ENCODE measurements around the gene CBLL1. TPM values are rescaled to one million over a fixed set of nuclear protein-coding genes. Genes with fewer than 3 reads are reported as not detected.

Gene CBLL1
- total and polyA plus RNA-seq, 9 donors: 12.2 to 47.1 (median 25.6) TPM

DNA sequence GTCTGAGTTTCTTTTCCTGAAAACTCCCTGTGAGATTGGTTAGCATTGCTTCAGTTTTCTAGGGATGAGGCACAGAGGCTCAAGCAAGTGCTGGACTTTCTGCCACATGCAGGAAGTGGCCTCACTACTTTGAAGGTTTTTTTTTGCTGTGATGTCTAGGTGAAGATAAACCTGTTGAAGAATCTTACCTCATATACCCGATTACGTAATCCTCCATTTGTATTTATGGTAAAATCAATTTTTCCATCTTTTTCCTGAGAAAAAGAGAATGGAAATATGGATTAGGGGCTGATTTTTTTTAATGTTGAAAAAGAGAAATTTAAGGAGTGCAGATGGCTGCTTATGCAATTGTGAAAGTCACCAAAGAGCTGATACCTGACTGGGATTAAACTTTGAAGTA, 23.4 kb downstream of the CBLL1 start:
- intact Hi-C loops (cut with DNase I): no loop called here
- H3K36me3 ChIP-seq: no peaks in the 10 kb centered on the region
- DNase-seq: no peak
- no peaks in the 10 kb centered on the region for H3K27me3 ChIP-seq
- TF ChIP-seq EP300 (IDR thresholded peaks at IDR 0.05): no peak
- TF ChIP-seq POLR2A (IDR thresholded peaks at IDR 0.05): no peak
- TF ChIP-seq, protein P1, sequence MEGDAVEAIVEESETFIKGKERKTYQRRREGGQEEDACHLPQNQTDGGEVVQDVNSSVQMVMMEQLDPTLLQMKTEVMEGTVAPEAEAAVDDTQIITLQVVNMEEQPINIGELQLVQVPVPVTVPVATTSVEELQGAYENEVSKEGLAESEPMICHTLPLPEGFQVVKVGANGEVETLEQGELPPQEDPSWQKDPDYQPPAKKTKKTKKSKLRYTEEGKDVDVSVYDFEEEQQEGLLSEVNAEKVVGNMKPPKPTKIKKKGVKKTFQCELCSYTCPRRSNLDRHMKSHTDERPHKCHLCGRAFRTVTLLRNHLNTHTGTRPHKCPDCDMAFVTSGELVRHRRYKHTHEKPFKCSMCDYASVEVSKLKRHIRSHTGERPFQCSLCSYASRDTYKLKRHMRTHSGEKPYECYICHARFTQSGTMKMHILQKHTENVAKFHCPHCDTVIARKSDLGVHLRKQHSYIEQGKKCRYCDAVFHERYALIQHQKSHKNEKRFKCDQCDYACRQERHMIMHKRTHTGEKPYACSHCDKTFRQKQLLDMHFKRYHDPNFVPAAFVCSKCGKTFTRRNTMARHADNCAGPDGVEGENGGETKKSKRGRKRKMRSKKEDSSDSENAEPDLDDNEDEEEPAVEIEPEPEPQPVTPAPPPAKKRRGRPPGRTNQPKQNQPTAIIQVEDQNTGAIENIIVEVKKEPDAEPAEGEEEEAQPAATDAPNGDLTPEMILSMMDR (IDR thresholded peaks at IDR 0.05): no peak
- H3K4me1 ChIP-seq (ENCODE audit: insufficient read depth): no peaks in the 10 kb centered on the region
- no peak overlapping the region for H3K27ac ChIP-seq
- 94 to 98% (median 95%) methylated on average over 2 of the region's 2 CpGs for WGBS, 3 donors
- no peaks in the 10 kb centered on the region for H3K9me3 ChIP-seq
- H3K4me3 ChIP-seq: no peak overlapping the region

DNA sequence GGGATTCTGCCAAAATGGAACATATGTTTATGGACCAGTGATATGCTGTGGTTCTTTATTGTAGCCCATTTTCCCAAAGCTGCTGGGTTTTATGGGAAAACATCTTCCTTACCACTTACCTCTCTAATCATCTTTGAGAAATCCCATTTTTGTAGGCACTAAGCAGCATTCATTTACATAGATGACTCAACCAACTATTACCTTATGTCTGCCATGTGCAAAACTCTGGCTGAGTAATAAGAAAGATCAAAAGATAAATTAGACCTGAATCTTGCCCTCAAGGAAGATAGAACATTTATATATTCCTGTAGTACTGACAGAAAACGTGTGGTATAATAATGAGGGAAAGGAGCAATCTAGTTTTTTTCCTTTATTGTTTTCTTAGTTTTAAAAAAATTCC, 24.3 kb downstream of the CBLL1 start:
- TF ChIP-seq EP300 (IDR thresholded peaks at IDR 0.05) (no peak), POLR2A (IDR thresholded peaks at IDR 0.05) (no peak)
- TF ChIP-seq, protein P1 (IDR thresholded peaks at IDR 0.05): no peak
- Histone ChIP-seq H3K27ac (no peak overlapping the region), H3K4me3 (no peak overlapping the region), H3K4me1 (ENCODE audit: insufficient read depth) (no peaks in the 10 kb centered on the region), H3K9me3 (no peaks in the 10 kb centered on the region), H3K36me3 (no peaks in the 10 kb centered on the region), H3K27me3 (no peaks in the 10 kb centered on the region)
- DNase-seq: no peak
- WGBS, 3 donors: 59 to 82% (median 65%) methylated on average over 1 of the region's 1 CpG
- intact Hi-C loops (cut with DNase I): no loop called here

DNA sequence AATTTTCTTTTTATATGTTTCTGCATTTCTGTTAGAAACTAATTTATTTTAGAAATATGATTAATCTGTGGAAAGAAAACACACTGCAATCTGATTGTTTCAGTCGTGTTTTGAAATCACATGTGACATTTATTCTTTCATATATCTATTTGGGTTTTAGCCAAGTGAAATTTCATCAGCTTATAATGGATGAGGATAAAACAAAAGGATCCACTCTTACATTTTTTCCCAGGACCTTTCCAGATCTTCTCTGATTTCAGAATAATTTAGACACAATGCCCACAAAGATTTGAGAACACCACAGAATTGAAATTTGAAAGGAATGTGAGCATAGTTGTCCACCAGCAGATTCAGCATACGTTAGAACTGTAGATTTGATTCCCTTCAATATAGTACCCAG, 29.1 kb downstream of the CBLL1 start:
- WGBS, 3 donors: 48 to 52% (median 50%) methylated on average over 2 of the region's 2 CpGs
- no peak for DNase-seq
- Histone ChIP-seq H3K4me1 (ENCODE audit: insufficient read depth) (no peaks in the 10 kb centered on the region), H3K27ac (no peak overlapping the region), H3K9me3 (no peaks in the 10 kb centered on the region), H3K27me3 (no peaks in the 10 kb centered on the region), H3K36me3 (no peaks in the 10 kb centered on the region), H3K4me3 (no peak overlapping the region)
- intact Hi-C loops (cut with DNase I): no loop called here
- TF ChIP-seq POLR2A (IDR thresholded peaks at IDR 0.05): no peak
- TF ChIP-seq, protein P1 (IDR thresholded peaks at IDR 0.05): no peak
- no peak for TF ChIP-seq EP300 (IDR thresholded peaks at IDR 0.05)

DNA sequence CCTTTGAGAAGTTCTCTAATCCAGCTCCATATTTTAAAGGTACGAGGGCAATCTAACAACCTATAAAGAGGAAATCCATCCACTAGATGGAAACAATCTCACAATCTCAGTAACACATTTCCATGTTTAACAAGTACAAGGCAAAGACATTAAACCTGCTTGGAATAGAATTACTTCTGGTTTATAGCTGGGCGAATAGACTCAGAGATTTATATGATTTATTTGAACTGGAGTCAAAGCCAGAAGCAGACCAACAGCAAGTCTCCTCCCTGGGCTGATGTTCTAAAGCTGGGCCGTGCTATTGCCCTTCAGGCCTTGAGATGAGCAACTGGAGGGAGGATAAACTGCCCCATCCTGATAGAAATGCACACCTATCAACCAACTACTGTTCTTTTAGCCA, 33.8 kb downstream of the CBLL1 start:
- no peak overlapping the region for H3K4me3 ChIP-seq
- H3K27me3 ChIP-seq: no peaks in the 10 kb centered on the region
- H3K9me3 ChIP-seq: no peaks in the 10 kb centered on the region
- intact Hi-C loops (cut with DNase I): no loop called here
- TF ChIP-seq, protein P1 (IDR thresholded peaks at IDR 0.05): no peak
- TF ChIP-seq EP300 (IDR thresholded peaks at IDR 0.05): no peak
- no peak for TF ChIP-seq POLR2A (IDR thresholded peaks at IDR 0.05)
- no peaks in the 10 kb centered on the region for H3K36me3 ChIP-seq
- no peak for DNase-seq
- no peak overlapping the region for H3K27ac ChIP-seq
- 73 to 90% (median 87%) methylated on average over 3 of the region's 3 CpGs for WGBS, 3 donors
- H3K4me1 ChIP-seq (ENCODE audit: insufficient read depth): no peaks in the 10 kb centered on the region

DNA sequence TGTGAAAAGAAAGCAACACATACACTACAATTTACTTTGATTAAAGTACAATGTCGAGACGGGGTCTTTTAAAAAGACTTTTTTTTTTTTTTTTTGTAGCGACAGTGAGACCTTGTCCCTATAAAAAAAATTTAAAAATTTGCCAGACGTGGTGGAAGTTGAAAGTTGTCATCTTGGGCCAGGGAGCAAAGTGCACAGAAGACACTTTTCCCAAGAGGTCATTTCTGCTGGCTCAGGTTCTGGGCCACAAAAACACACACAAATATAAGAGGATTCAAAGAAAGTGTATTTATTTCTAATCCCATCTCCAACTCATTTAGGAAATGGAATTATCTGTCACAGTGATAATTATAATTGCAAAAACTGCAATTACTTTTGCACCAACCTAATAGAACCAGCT, 34.3 kb downstream of the CBLL1 start:
- no peak overlapping the region for H3K27ac ChIP-seq
- no peak overlapping the region for H3K4me3 ChIP-seq
- DNase-seq: no peak
- no peaks in the 10 kb centered on the region for H3K9me3 ChIP-seq
- no peaks in the 10 kb centered on the region for H3K27me3 ChIP-seq
- TF ChIP-seq EP300 (IDR thresholded peaks at IDR 0.05) (no peak), POLR2A (IDR thresholded peaks at IDR 0.05) (no peak)
- TF ChIP-seq, protein P1 (IDR thresholded peaks at IDR 0.05): no peak
- intact Hi-C loops (cut with DNase I): no loop called here
- 81 to 93% (median 88%) methylated on average over 4 of the region's 4 CpGs for WGBS, 3 donors
- no peaks in the 10 kb centered on the region for H3K36me3 ChIP-seq
- no peaks in the 10 kb centered on the region for H3K4me1 ChIP-seq (ENCODE audit: insufficient read depth)

All from ovary (tissue), 9 donors.